Right lobe of liver (tissue), 4 donors: ENCODE data around the gene FEM1C.

Experiments used
- CTCF ChIP-seq, 4 donors: fragments of 200-600 bp in 3 of 4; fragments of 450-650 bp in 1 of 4; IDR thresholded peaks; one replicate each; pipeline versions ENCODE4 v1.5.1 to v1.8.0; 2016 to 2022; ENCODE audit warnings: antibody characterized with exemption in 4 of 4, mild to moderate bottlenecking in 2 of 4
- POLR2A ChIP-seq: fragments of 450-650 bp; IDR thresholded peaks from one replicate; pipeline ENCODE4 v1.6.1; 2017; ENCODE audit warnings: antibody characterized with exemption, mild to moderate bottlenecking
- donor health status: DM: no; HTN: no; CAD: no.
- donor health status: DM: no; HTN: no; CAD: no.
- donor health status: DM: no; HTN: yes; CAD: no.

- TF ChIP-seq CTCF (IDR thresholded peaks at IDR 0.05): no peak
- no peak for TF ChIP-seq POLR2A
Measured at GRCh38 chr5:115542651-115543364, 1.8 kb downstream of the FEM1C start.
